ENCODE data around the gene OSBPL5.

GRCh38 chr11:3189196-3189843, 24.2 kb upstream of the OSBPL5 start:
- no peak for TF ChIP-seq POLR2A (IDR thresholded peaks at IDR 0.05)
- no peak for TF ChIP-seq CTCF (IDR thresholded peaks at IDR 0.05)
- TF ChIP-seq POLR2AphosphoS5 (IDR thresholded peaks at IDR 0.05), result no peak
- no peak for TF ChIP-seq EP300 (IDR thresholded peaks at IDR 0.05)

Data from stomach (tissue), 4 donors.